Colon (tissue), 2 donors: Measurements from ENCODE around the gene MBTD1.

ENCODE experiments used
- FAIRE-seq: peaks from 2 replicates; lab custom pipeline; 2012; peaks lifted over from hg19 to GRCh38; lab: Jason Lieb, UNC
- donor health status: control.
- donor health status: control.

The MBTD1 gene

GRCh38 chr17:51144266-51145022 lies 115.4 kb downstream of the MBTD1 start:
- FAIRE-seq: no peak

GRCh38 chr17:51142597-51142996 lies 117.3 kb downstream of the MBTD1 start:
- FAIRE-seq: no peak

- no peak for FAIRE-seq
Measured at GRCh38 chr17:51135956-51136355, 123.9 kb downstream of the MBTD1 start.

- FAIRE-seq: no peak
Measured at GRCh38 chr17:51133365-51133764, 126.5 kb downstream of the MBTD1 start.

GRCh38 chr17:51132964-51133319 lies 126.9 kb downstream of the MBTD1 start:
- FAIRE-seq: no peak

- FAIRE-seq: no peak
Measured at GRCh38 chr17:51128076-51128475, 131.8 kb downstream of the MBTD1 start.
